AML-193 (cell line): ENCODE measurements around the gene HTR4.

ENCODE experiments used
- DNase-seq, 2 experiments: peaks; one replicate each; lab custom pipeline; 2025; lab: John Stamatoyannopoulos, UW

HTR4 gene

DNA sequence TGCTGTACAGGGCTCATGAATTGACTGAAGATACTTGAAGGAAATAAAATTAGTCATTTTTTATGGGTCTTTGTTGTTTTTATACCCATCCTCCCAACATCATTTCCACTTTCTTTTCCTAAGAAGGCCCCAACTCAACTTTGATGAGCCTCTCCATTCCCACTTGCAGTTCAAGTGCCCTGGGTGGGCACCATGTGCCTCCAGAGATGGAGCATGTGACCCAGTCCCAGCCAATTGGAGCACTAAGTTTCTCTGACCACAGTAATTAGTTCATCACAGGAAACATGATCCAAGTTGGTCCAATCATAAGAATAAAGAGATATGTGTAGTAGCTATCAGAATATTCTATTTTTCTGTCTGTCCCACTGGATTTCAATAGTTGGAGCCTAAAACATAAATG lies 46.9 kb downstream of the HTR4 start:
- DNase-seq: no peak

DNA sequence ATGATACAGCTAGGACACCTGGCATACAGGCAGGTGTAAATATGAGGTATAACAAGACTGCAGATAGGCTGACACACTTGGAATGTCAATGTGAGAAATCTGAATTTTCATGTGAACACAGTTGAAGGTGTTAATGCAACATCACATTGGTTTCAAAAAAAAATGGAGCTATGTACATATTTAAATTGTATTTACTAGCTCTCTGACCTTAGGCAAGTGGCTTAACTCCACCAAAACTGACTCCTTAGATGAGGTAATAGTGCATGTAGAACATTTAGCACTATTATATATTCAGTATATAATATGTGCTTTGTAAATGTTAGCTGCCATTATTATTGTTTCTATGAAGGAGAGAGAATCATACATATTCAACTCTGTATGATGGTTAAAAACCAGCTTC lies 48.0 kb downstream of the HTR4 start:
- no peak for DNase-seq

DNA sequence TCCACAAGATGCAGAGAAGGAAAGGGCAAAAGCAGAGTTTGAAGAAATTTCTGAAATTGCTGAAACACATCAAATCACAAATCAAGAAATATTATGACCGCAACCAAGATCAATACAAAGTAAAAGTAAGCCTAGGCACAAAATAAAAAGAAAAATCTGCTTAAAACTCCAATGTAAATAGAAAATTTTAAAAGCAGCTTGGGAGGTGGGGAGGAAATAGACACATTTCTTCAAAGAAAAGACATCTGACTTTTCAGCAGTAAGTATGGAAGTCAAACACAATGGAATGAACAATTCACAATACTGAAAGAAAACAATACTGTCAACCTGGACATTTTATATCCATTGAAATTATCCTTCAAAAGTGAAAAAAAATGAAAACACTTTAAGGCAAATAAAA lies 55.1 kb downstream of the HTR4 start:
- no peak for DNase-seq

DNA sequence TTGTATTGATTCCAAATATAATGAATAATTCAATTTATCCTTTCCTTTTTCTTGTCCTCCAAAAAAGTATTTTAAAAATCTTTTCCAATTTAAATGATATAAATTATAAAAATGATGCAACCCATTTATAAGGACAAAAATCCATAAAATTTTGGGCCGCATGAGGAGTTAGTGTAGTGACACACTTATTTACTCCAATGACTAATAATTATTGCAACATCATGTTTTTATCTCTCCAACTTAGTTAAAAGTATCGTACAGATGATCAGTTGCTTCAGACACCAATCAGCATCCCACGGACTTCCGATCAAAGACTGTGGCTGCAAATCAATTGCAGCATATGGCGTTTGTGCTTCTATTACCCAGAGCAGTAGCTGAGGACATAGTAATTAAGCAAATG lies 58.6 kb downstream of the HTR4 start:
- DNase-seq: no peak

DNA sequence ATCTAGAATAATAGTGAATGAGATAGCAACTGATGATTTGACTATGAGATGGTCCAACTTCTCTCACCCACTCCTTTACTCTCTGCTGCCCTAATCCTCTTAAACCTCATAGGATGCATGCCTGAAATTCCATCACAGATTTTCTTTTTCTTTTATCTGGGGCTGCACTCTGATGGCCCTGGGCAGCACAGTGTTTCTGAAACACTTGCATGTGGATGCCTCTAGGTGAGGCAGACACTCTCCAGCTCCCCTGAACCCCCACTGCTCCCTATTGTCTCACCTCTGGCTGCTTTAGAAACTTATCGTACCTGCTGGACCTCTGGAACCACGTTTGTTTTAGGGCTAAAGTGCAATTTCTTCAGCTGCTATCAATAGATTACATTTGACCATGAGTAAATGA lies 67.5 kb downstream of the HTR4 start:
- no peak for DNase-seq

DNA sequence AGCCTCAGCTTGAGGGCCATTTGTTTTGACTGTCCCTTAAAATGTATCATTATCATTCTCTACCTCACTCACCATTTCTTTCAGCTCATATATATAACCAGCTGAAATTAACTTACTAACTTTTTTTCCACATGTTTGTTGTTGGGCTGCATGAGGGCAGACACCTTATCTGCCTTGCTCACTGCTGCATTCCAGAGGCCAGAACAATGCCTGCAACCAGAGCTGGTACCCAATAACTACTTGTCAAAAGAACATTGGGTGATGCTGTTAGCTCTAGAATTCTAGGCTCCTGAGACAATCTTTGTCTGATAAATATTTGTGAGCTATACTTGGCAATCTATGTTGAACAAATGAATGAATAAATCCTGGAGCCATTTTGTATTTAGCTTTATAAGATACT lies 68.3 kb downstream of the HTR4 start:
- DNase-seq: no peak

DNA sequence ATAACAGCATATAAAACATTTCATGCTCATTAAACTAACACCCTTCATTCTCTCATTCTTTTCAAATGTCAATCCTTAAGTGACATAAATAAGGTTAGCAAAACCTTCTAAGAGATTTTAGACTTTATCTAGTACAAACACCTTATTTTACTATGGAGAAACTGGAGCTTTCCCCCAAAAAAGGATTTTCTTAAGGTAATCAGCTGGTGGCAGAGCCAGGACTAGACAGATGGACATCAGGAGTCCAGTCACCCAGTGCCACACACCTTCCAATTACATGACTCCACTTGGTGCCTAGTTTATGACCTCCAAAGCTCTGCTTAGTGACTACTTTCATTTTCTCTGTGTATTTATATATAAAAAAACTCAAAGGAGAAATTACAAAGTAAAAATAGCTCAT lies 70.2 kb downstream of the HTR4 start:
- DNase-seq: no peak

DNA sequence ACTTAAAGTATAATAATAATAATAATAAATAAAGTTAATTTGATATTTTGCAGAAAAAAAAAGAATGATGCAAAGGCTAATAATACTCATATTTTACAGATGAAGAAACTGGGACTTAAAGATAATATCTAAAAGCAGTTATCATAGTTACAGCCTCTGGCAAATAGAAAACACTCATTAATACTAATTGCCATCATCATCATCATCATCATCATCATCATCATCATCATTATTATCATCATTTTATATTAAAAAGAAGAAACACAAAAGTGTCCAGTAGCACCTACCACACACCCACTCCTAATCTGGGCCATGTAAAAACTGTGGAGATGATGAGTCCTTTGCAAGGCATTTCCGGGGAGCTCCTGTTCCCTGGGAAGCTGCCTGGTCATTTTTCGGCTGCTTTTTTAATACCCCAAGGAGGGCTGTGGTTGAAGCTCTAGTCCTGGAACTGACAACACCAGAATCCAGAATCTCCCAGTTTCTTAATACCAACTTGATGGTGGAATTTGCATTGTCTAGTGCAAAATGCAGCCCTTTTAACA lies 70.8 kb downstream of the HTR4 start:
- no peak for DNase-seq

DNA sequence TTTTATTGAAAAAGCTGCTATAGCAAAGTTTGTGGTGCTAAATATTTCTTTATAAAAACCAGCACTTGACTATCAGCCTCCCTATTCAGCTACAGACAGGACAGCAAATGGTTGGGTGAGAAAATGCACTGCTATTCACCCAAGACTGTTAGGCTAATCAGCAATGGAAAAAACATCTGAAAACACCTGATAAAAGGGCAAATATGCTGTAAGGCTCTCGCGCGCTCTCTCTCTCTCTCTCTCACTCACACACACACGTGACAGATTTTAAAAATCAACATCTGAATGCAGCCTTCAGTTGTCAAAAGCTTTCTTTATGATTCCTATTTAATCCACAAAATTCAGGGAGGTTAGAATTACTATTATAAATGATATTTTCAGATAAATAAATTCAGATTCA lies 80.2 kb downstream of the HTR4 start:
- no peak for DNase-seq

DNA sequence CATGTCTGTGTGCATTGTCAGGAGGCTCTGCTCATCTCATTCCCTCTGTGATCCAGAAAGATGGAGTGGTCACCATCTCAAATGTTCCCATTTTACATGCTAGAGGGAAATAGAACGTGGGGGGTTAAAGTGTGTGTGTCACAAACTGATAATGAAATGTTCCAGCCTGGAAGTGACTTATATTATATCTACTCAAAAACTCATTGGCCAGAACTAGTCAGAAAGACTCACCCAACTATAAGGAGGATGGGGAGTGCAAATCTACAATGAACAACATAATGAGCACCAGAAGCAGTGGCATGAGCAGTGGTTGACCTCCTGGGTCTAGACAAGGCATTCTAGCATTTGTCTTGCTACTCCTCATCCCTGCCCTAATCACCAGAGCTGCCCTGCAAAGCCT lies 81.0 kb downstream of the HTR4 start:
- no peak for DNase-seq

DNA sequence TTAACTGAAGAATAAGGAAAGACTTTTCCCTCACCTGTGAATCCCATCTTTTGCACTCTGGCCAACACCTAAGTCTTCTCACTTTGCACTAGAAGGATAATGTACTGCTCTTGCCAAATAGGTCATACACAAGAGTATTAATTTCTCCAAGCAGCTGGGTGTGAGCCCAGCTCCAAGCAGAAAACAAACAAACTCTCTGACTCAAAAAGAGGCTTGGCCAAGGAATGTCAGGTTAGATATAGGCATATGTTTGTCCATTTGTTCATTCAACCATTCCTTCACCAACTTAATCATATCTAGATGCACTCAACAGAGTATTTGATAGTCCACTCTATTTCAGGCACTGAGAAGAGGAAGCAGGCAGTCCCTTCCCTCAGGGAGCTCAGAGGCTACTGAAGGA lies 84.4 kb downstream of the HTR4 start:
- no peak for DNase-seq

DNA sequence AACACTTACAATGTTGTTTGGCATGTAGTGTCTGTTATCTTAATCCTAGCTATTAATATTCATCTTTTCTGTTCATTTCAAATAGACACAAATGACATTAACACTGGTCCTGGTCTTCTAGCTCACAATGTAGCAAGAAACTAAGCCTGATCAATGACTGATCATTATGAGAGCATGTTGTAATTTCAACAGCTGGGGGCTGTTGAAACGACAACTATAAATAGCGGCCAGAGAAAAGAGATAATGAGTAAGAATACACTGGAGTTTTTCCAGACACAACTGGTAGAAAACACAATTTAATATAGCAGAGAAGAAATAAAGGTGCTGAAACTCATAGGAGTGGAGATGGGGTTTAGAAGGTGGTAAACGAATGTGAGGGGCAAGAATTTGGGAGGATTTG lies 89.2 kb downstream of the HTR4 start:
- DNase-seq: no peak

DNA sequence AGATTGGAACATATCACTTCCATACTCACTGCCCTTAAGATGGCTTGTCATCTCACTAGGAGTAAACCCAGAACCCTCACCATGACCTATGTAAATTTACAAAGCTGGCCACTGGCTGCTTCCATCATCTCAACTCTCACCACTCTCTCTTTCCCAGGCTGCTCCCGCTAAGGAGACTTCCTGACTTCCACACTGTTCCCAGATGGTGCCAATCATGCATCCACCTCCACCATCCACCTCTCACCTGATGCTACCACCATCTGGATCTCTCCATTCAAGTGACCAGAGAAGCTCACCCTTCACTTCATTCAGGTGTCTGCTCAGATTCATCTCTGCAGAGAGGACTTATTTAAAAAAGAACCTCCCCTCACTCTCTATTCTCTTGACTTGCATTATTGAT lies 91.3 kb downstream of the HTR4 start:
- DNase-seq: no peak

DNA sequence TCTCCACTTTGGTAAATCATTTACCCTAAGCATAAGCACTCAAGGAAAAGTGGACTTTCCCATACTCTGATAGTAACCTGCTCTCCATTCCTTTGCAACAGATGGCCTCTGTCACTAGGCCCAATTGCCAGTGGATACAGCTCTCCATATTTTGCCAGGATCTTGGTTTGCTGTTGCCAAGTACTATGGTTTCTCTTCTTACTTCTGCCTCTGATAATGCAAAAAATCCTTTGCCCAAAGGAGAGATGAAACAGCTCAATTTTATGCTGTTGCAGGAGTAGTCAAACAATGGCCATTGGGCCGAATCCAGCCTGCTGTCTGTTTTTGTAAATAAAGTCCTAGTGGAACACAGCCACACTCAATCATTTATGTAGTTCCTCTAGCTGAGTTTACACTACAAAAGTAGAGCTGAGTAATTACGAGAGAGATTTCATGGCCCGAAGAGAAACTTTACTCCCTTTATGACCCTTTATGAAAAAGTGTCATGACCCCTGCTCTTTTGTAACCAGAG lies 92.5 kb downstream of the HTR4 start:
- no peak for DNase-seq

DNA sequence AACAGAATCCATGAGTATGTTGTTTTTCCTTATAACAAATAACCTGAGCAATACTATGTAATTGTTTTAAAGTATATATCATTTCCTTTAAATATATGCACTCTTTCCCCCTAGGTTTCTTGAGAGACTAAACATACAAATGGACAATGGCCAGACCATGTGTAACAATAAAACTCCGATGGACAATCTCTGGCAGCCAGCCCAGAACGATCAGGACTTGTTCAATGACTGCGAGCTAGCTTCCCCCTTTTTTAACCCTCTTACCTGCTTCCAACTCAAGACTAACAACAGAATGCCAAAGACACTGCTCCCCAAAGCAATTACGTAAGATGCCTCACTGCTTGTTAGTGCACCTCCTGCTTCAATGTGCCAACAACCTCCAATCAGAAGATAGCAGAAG lies 94.9 kb downstream of the HTR4 start:
- DNase-seq: no peak

DNA sequence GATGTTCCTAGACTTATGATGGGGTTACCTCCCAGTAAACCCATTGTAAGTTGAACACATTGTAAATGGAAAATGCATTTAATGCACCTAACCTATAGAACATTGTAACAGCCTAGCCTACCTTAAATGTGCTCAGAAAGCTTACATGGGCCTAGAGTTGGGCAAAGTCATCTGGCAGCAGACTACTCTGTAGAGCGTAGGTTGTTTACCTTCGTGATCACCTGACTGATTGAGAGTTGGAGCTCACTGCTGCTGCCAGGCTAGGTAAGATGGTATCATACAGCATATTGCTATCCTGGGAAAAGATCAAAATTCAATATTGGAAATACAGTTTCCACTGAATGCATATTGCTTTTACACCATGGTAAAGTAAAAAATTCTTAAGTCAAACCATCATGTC lies 95.4 kb downstream of the HTR4 start:
- DNase-seq: no peak

DNA sequence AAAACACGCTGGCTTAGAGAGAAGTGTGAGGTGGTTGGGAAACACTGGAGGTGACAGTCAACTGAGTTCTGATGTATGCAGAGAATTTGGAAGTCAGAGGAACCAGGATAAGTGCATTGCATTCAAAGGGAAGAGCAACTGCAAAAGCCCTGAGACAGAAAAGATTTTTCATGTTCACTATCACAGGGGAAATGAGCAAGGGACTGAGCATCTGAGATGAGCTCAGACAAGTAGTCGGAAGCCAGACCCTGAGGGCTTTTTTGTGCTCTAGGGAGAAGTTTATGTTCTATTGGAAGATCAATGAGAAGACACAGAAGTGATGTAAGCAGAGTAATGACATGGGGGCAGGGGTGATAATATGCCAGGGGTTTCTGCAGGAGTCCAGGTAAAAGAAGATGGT lies 97.5 kb downstream of the HTR4 start:
- no peak for DNase-seq

DNA sequence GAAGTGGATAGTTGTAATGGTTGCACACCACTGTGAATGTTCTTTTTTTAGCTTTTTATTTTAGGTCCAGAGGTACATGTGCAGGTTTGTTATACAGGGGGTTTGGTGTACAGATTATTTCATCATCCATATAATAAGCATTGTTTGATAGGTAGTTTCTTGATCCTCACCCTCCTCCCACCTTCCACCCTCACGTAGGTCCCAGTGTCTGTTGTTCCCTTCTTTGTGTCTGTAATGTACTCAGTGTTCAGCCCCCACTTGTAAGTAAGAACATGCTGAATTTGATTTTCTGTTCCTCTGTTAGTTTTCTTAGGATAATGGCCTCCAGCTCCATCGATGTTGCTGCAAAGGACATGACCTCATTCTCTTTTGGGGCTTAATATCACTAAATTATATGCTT lies 99.7 kb downstream of the HTR4 start:
- DNase-seq: no peak

DNA sequence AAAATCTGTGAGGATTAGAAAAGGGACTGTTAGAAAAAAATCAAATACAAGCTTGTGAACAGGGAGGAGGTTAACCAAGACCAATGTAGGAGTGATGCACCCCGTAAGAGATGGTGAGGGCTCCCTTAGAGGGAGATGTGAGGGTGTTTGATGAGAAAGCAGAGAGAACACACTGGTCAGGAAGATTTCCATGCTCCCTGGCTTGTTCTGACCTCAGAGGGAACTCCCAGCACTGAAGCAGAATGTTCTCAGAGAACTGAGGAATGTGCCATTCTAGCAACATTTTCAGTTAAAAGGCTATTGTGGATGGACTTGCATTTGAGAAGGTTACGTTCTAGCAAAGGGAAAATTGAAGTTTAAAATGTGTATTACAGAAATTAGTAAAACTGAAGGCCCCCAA lies 110.6 kb downstream of the HTR4 start:
- DNase-seq: no peak

DNA sequence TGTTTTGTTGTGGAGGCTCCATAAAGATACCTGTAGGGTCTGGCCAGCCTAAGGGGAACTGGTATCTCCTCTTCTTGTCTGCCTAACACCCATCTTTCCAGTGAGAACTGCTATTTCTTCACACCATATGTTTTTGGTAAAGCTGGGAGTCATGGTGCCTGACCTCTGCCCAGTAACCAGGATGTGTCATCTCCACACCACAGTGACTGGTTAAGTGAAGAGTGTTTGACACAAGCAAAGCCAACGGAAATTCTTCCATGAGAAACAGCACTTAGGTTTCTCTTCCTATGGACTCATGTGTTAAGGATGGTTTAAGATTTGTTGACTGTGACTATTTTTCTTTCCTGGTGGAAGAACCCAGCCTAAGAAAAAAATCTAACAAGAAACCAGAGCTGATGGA lies 111.5 kb downstream of the HTR4 start:
- DNase-seq: no peak

DNA sequence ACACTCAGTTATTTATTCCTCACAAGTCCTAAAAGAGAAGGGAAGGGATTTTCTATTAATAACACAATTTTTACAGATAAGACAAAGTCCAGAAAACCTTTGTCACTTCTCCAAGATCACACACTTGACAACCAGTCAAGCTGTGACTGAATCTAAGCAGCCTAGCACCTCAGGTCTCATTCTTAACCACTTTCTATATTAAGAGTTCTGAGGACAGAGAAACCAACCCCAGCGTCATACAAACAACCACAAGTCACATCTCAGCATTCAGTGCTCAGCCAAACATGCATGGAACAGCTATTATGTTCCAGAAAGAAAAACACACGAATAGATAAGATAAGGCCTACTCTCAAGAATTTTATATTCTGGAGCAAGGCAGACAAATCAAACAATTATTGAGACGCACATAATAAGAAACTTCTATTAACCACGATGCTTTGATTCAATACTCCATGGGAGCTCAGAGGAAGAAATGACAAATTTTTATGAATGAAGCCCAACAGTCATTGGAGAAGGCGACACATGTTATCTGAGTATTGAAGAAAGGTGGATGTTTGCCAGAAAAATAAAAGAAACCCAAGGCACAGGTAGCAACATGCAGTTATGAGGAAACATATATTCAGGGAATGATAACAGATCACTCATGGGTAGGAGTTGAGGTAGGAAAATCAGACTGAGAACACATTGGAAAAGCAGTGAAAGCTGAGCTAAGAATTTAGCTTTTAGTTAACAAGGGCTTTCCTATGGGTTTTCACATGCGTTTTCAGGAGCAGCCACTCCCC lies 113.1 kb downstream of the HTR4 start:
- no peak for DNase-seq

DNA sequence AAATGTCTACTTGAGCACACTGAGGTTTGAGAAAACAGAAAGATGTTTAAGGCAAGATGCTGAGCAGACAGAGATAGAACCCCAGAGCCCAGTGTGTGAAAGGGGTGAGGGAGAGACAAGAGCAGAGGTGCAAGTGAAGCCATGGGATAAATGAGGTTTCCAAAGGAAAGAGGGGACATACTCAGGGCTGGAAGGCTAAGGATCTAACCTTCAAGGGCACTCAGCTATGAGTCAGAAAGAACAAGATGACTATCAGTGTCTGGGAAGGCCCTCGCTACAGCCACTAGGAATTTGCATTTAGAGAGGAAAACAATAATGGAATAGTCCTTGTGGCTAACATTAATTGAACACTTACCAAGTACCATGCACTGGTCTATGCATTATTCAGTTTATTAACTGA lies 113.7 kb downstream of the HTR4 start:
- no peak for DNase-seq

DNA sequence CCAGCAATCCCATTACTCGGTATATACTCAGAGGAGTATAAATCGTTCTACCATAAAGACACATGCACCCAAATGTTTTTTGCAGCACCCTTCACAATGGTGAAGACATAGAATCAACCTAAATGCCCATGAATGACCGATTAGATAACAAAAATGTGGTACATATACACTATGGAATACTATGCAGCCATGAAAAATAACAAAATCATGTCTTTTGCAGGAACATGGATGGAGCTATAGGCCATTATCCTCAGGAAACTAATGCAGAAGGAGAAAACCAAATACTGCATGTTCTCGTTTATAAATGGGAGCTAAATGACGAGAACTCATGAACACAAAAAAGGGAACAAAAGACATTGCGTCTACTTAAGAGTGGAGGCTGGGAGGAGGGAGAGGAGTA lies 114.5 kb downstream of the HTR4 start:
- DNase-seq: no peak

DNA sequence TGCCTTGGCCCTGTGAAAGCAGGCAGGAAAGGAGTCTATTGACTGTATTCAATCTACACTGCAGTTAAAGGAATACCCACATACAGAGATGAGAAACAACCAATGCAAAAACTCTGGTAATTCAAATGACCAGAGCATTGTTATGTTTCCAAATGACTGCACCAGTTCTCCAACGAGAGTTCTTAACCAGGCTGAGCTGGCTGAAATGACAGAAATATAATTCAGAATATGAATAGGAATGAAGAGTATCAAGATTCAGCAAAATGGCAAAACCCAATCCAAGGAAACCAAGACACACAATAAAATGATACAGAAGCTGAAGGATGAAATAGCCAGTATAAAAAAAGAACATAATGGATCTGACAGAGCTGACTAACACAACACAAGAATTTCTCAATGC lies 119.1 kb downstream of the HTR4 start:
- no peak for DNase-seq
